ENCODE results near the gene CXCL10.

CXCL10 gene

DNA sequence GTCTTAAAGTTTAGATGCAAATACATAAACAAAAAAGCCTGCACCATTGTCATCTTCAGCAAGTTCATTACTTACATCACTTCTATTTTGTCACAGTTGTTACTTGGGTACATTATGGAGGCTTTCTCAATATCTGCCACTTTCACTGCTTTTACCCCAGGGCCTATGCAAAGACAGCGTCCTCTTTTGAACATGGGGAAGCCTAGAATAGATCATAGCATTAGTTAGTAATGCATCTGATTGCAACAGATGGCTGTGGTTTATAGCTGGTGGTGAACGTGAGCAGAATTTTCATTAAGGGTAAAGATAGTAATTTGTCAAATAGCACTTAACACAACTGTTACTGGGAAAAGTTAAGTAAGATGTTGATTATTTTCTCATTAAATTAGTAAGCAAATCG lies 11.8 kb upstream of the CXCL10 start:
- H3K27ac ChIP-seq = no peak overlapping the region

DNA sequence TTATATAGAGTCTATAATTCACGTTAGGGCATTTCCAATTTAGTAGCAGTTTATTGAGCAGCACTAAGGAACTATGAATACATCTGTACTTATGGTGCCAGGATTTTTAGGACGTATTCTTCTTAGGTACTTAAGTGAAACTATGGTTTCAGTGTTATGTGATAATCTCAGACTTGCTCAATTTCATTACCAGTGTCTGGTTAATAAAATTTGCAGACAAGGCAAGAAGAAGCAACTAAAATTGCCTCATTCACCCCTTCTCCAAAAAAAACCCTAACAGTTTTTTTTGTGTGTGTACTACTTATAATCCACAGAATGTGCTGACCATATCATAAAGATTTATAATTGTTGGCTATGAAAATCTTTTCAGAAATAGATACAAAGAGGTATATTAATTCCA lies 6.0 kb upstream of the CXCL10 start:
- peaks cover 3% of the 10 kb centered on the region for H3K27me3 ChIP-seq (ENCODE audit: insufficient read depth, low read depth, severe bottlenecking)
- no peak for DNase-seq
- no peaks in the 10 kb centered on the region for H3K9me3 ChIP-seq (ENCODE audit: severe bottlenecking)
- H3K27ac ChIP-seq = no peak overlapping the region
- H3K36me3 ChIP-seq = no peaks in the 10 kb centered on the region
- TF ChIP-seq, protein P1, sequence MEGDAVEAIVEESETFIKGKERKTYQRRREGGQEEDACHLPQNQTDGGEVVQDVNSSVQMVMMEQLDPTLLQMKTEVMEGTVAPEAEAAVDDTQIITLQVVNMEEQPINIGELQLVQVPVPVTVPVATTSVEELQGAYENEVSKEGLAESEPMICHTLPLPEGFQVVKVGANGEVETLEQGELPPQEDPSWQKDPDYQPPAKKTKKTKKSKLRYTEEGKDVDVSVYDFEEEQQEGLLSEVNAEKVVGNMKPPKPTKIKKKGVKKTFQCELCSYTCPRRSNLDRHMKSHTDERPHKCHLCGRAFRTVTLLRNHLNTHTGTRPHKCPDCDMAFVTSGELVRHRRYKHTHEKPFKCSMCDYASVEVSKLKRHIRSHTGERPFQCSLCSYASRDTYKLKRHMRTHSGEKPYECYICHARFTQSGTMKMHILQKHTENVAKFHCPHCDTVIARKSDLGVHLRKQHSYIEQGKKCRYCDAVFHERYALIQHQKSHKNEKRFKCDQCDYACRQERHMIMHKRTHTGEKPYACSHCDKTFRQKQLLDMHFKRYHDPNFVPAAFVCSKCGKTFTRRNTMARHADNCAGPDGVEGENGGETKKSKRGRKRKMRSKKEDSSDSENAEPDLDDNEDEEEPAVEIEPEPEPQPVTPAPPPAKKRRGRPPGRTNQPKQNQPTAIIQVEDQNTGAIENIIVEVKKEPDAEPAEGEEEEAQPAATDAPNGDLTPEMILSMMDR (IDR thresholded peaks at IDR 0.05; ENCODE audit: low read depth, low read length) = no peak
- H3K4me3 ChIP-seq (ENCODE audit: low read depth, low read length) = no peak overlapping the region

More for the DNA sequence above, 11.8 kb upstream of the CXCL10 start:
- Histone ChIP-seq H3K36me3 (no peaks in the 10 kb centered on the region), H3K27me3 (ENCODE audit: insufficient read depth, low read depth, severe bottlenecking) (no peaks in the 10 kb centered on the region), H3K9me3 (ENCODE audit: severe bottlenecking) (no peaks in the 10 kb centered on the region), H3K4me3 (ENCODE audit: low read depth, low read length) (no peak overlapping the region)
- peak; percentile 37 for DNase-seq
- TF ChIP-seq, protein P1 (IDR thresholded peaks at IDR 0.05; ENCODE audit: low read depth, low read length) = no peak

DNA sequence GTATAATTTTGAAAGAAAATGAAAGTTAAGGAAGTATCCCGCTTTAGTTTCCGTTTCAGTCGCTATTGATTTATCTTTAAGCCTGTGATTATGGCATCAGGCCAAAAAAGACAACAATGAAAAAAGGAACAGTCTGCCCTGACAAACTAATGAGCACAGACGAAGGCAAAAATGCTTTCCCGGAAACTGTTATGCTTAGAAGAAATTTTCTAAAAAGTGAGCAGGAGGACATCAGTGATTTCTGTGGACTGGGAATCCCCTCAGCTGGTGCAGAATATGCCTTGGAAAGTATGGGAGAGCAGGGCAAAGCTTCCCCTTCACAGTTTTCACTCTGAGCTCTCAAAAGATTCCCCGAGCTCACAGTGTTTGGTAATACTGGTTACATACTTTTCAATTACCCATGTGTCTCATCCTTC lies 5.1 kb upstream of the CXCL10 start:
- Histone ChIP-seq H3K27me3 (ENCODE audit: insufficient read depth, low read depth, severe bottlenecking) (peaks cover 3% of the 10 kb centered on the region), H3K36me3 (no peaks in the 10 kb centered on the region), H3K9me3 (ENCODE audit: severe bottlenecking) (no peaks in the 10 kb centered on the region), H3K27ac (no peak overlapping the region), H3K4me3 (ENCODE audit: low read depth, low read length) (no peak overlapping the region)
- DNase-seq = no peak
- TF ChIP-seq, protein P1 (IDR thresholded peaks at IDR 0.05; ENCODE audit: low read depth, low read length) = no peak

DNA sequence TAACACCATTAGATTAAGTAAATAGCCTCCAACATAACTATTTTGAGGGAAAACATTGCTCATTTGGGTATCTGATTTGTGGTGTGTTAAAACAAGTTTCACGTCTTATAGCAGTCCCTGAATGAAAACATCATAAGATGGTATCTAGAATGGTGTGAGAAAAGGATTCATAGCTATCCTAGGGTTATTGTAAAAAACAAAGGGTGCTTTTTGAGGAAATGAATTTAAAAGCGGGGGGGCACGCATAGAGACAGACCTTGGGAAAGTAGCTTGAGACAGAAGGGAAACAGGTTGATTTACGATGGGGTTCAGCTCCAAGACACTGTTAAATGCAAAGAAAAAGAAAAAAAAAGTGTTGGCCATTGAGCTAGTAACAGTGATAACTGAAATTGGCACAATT lies 768 bp upstream of the CXCL10 start:
- Histone ChIP-seq H3K36me3 (no peaks in the 10 kb centered on the region), H3K27ac (no peak overlapping the region), H3K9me3 (ENCODE audit: severe bottlenecking) (no peaks in the 10 kb centered on the region), H3K27me3 (ENCODE audit: insufficient read depth, low read depth, severe bottlenecking) (no peaks in the 10 kb centered on the region), H3K4me3 (ENCODE audit: low read depth, low read length) (no peak overlapping the region)
- TF ChIP-seq, protein P1 (IDR thresholded peaks at IDR 0.05; ENCODE audit: low read depth, low read length) = no peak
- no peak for DNase-seq

DNA sequence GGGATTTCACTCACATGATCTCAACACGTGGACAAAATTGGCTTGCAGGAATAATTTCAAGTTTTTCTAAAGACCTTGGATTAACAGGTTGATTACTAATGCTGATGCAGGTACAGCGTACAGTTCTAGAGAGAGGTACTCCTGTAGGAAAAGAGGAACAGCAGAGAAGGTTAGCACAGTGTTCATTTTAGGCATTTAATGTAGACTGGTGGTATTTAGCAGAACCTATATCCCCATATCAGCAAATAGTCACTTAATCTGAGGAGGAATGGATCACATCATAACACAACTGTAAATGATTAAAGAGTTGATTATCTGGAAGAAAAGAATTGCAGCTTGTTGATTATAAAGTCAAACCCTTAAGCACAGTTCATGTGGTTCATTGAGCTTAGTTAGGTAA lies 620 bp downstream of the CXCL10 start:
- no peak for DNase-seq
- no peak overlapping the region for H3K27ac ChIP-seq
- TF ChIP-seq, protein P1 (IDR thresholded peaks at IDR 0.05; ENCODE audit: low read depth, low read length) = no peak
- H3K27me3 ChIP-seq (ENCODE audit: insufficient read depth, low read depth, severe bottlenecking) = no peaks in the 10 kb centered on the region
- no peak overlapping the region for H3K4me3 ChIP-seq (ENCODE audit: low read depth, low read length)
- no peaks in the 10 kb centered on the region for H3K9me3 ChIP-seq (ENCODE audit: severe bottlenecking)
- no peaks in the 10 kb centered on the region for H3K36me3 ChIP-seq

DNA sequence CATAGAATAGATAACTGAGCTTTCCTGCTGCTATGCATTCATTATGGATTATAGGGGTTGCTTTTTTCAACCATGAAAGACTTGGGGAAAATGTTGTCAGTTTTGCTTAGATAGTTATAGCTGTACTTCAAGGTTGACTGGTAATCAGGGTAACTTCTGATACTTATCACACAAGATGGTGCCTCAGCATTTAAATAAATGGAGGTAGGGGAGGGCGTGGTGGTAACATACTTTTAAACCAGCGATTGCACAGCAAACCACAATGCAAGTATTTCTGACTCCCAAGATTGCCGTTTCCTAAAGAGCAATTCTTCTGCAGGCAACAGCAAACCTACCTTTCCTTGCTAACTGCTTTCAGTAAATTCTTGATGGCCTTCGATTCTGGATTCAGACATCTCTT lies 1.3 kb downstream of the CXCL10 start:
- H3K9me3 ChIP-seq (ENCODE audit: severe bottlenecking) = no peaks in the 10 kb centered on the region
- no peak overlapping the region for H3K27ac ChIP-seq
- DNase-seq = no peak
- H3K36me3 ChIP-seq = no peaks in the 10 kb centered on the region
- no peaks in the 10 kb centered on the region for H3K27me3 ChIP-seq (ENCODE audit: insufficient read depth, low read depth, severe bottlenecking)
- no peak overlapping the region for H3K4me3 ChIP-seq (ENCODE audit: low read depth, low read length)
- TF ChIP-seq, protein P1 (IDR thresholded peaks at IDR 0.05; ENCODE audit: low read depth, low read length) = no peak
